HG03378 (cell line): ENCODE results near the gene CTNNA3.

Experiments
- ATAC-seq: cut with Tn5 transposase; IDR thresholded peaks from one replicate; pipeline ENCODE4 v1.9.1; 2021; ENCODE audit warnings: mild to moderate bottlenecking, moderate library complexity; ENCODE audit not compliant: unreplicated experiment

Gene CTNNA3

DNA sequence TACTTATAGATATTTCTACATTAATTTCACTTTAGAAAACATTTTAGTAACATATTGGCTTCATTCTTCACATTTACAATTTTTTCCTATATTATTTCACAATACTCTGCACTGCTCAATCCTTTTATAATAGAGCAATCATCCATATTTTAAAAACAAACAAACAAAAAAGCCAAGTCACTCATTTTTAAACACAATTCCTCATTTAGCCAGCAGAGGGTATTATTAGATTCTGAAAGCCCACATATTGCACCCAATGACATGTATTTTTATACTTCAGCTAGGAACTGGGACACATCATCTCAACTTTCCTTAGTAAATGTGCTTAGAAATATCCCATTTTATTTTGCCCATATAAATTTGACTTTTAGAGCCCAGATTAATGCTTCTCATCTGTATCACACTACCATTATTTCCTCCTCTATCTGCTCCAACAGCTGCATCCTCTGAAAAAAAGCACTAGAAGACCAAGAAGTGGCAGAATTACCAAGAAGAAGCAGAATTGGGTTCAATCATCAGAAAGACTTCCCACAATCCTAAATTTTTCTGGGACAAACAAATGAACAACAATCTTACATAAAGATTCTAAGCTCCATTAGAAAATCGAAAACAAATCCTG, 29.5 kb downstream of the CTNNA3 start:
- no peak for ATAC-seq

DNA sequence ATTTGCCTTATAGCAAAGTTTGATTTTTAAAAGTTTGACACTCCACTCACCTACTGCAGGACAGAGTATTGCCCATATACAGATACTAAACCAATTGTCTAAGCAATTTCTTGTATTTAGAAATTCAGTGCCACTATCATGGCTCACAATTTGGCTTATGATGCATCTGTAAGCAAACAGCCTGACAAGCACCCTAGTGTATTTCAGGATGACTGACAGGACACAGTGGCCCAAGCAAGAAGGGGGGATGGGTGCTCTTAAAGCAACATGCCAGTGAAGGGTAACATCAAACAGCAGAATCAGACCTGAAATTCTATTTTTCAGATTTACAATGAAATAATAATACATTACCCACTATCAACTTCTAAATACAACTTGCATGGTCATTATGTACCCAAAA, 30.5 kb downstream of the CTNNA3 start:
- no peak for ATAC-seq

DNA sequence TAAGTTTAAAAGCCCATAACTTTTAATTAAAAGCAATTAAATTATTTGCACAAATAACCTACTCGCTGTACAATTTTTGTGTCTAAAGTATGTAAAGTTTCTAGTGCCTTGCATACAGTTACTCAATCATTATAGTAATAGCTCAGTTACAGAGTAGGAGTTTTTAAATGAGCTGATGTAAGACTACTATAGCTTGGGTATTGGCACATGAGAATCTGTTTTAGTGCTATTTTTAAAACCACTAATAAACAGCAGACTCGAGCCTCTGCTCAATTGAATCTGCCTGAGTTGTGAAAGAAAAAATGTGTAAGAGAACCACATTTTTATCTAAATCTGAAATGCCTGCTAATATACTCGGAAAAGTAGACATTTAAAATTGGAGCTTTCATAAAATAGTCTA, 31.1 kb downstream of the CTNNA3 start:
- ATAC-seq, result no peak

DNA sequence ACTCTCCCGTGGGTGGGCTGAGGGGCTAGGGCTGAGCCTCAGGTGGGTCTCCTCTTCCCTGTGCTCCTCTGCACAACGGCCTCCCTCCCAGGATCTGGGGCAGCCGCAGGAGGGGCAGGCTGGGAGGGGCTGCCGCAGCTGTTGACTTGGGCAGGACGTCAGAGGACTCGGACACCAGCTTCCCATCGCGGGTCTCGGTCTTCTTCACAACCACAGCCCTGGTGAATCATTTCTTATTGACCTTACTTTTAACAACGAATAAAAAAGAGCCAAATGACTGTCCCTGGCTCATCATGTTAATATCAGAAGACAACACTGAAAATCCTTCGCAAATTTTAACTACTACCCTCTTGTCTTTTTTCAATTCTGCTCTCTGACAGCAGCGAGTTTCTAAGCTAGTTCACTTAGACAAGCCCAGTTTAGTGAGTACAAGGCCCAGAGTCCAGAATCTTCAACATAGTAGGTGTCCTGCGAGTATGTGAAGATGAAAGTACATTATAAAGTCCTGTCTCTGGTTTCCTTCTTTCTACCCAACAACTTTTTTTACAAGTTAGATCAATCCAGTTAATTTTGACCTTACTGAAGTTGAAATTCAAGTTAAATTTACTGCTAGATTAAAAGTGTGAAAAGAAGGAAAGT, 32.4 kb downstream of the CTNNA3 start:
- ATAC-seq, result no peak

DNA sequence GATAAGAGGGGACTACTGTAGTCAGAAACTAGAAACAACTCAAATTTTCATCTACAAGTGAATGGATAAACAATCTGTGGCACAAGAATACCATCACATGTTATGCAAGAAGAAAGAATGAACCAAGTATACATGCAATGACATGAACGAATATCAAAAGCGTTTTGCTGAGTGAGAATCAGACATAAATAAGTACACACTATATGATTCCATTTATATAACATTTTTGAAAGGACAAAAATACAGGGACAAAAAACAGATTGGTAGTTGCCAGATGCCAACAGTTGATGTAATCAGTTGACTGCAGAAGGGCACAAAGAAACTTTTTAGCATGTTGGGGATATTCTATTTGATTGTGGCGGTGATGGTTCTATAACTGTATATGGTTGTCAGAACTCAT, 33.6 kb downstream of the CTNNA3 start:
- no peak for ATAC-seq

DNA sequence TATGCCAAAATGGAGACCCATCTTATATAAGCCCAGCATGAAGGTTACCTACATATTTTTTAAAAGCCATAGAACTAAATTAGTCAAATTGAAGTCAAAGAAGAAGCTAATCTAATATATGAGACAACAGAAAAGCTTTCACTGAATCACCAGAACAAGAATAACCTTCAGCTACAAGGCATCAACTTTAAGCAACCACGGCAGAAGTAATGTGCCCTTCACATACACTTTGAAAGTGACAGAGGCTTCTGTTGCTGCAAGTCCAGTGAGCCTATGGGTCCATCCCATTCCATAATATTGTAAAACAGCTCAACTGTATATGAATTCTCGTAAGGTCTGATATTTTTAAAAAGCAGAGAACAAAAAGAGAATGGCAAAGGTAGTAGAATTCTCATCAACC, 36.5 kb downstream of the CTNNA3 start:
- ATAC-seq, result no peak

DNA sequence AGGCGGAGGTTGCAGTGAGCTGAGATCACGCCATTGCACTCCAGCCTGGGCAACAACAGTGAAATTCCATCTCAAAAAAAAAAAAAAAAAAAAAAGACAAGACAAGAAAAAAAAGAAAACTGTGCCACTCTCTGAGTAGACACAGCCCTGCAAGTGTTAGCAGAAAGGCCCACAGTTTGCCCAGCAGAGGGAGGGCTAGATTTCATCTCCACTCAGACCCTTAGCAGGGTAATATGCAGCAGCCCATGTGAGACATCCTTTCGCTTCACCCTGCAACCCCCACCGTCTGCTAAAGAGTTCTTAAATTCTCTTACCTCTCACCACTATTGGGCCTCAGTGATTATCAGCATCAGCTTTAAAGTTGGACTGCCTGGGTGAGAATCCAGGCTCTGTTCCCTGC, 38.2 kb downstream of the CTNNA3 start:
- no peak for ATAC-seq

DNA sequence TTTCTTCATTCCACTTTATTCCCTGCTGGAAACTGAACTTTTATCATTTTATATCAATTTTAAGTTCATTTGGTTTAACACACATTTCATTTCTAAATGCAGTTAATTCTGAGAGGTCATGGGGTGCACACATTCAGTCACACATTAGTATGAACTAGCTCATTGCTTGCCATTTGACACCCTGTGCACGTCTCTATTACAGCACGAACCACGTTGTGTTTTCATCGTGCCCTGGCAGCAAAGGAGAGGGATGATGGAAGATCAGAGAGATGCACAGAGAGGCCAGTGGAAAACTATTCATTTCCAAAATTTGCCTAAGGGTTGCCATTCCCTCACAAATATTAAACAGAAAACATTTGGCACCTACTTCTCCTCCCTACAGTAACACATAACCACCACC, 45.4 kb downstream of the CTNNA3 start:
- ATAC-seq, result no peak

DNA sequence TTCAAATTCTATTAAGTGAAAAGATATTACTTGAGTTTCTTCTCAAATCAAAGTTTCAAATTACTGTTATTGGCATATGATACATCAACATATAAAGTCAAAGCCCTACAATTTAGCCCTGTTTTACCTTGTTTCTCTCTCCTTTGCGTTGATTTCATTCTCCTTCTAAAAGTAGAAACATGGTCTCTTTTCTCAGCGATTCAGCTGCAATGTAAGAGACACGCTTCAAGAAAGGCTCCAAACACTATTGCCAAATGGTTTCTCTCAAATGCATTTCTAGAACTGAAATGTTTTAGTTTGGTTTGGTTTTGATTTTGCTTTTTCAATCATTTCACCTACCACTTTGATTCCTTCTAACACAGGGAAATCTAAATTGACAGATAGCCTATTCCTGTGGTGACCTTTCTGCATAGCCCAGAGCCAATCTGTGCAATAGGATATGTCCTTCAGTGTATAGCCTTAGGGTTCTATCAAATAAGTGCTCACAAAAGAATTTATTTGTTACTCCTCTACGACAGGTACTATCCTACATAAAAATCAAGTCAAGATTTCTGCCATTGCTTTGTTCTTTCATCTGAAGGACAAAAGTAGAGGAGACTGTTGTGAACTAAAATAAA, 47.3 kb downstream of the CTNNA3 start:
- no peak for ATAC-seq

DNA sequence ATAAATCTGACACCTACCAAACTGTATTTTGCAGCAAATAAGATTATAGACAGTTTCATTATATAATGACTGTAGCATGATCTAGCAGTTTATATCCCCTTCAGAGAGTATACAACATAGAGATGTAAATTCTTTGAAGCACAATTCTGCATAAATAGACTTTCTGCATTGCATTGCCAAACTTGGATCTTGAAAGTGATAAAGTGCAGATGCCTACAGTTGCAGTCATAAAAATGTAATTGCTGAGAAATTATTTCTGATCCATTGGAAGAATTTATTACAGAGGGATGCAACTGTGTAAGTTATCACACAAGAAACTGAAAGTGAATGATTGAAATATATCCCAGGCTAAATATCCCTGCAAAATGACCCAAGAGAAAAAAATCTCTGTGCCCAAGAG, 65.1 kb downstream of the CTNNA3 start:
- no peak for ATAC-seq

DNA sequence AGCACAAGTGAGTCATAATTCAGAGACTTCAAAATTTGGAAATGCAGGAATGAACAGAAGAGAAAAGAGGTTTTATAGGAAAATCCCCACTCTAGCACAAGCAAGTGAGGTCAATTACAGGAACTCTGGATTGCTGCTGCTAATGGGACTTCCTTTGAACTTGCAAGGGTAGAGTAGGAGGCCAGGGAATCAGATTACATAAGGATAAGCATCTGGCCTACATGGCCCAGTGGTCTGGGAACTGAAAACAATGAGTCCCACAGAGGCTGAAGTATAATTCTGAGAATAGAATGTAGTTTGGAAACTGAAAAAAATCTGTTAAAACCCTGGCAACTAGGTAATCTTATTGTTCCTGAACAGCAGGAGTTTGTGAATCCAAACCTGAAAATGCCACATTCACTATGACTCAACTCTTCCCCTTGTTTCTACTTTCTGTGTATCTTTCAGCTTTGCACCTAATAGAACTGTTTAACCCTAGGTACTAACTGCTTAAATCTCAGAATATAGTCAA, 66.5 kb downstream of the CTNNA3 start:
- ATAC-seq, result peak; percentile 68

DNA sequence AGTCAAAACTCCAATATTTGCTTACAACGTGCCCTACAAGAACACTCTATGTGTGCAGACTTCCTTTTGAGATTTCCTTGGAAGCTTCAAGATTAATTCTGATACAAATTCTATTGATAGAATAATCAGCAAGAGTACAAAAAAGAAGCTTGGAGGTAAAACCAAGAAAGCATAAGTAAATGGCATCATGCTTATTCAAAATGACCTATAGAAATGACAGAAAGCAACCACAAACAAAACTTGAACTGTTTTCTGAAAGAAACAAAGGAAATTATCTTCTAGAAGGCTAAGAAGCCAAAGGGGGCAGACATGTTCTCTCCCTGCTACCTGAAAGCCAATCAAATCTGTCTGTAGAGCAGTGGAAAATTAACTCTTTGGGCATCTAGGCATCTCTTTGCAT, 73.0 kb downstream of the CTNNA3 start:
- ATAC-seq, result no peak

DNA sequence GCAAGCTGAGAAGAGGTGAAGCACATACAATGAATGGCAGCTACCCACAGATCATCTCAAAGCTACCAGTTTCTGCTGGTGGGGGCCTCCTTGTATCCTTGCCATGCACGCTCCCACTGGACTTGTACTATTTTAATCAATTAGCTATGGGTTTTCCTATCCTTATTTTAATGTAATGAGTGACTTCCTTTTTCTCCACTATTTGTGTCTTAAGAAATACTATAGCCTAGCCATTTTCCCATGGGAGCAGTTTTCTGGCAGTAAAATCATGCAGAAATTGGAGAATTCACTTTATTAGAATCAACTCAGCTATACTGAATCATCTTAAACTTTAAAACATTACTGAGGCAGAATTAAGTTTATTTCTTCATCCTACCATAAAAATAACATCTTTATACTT, 73.5 kb downstream of the CTNNA3 start:
- no peak for ATAC-seq

DNA sequence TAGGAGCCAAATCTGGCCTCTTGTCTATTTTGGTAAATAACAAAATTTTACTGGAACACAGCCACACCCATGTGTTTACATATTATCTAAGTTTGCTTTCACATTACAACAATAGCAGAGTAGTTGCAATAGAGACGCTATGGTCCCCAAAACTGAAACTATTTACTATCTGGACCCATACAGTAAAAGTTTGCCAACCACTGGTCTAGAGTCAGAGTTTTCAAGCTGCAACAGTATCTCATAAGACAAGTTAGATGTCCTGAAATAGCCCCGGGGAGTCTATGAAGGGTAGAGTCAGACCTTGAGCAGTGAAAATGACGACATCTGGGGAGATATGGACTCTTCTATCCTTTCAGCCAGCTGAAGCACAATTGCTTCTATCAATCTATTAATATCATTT, 74.2 kb downstream of the CTNNA3 start:
- ATAC-seq, result no peak

DNA sequence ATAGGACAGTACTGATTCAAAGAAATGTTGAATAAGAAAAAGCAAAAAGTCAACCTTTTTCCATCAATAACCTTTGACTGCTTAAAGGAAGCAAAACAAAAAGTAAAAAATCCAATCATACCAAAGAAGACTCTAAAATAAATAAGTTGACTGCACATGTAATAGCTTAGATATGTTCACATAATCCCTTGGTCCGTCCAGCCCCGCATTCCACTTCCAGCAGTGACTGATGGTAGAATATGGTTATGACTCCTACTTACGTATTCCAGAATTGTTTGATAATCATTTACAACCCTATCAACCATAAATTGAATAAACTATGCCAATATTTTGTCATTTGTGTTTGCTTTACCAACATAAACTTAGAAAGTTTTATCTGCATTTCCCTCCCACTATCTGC, 77.9 kb downstream of the CTNNA3 start:
- ATAC-seq, result no peak

DNA sequence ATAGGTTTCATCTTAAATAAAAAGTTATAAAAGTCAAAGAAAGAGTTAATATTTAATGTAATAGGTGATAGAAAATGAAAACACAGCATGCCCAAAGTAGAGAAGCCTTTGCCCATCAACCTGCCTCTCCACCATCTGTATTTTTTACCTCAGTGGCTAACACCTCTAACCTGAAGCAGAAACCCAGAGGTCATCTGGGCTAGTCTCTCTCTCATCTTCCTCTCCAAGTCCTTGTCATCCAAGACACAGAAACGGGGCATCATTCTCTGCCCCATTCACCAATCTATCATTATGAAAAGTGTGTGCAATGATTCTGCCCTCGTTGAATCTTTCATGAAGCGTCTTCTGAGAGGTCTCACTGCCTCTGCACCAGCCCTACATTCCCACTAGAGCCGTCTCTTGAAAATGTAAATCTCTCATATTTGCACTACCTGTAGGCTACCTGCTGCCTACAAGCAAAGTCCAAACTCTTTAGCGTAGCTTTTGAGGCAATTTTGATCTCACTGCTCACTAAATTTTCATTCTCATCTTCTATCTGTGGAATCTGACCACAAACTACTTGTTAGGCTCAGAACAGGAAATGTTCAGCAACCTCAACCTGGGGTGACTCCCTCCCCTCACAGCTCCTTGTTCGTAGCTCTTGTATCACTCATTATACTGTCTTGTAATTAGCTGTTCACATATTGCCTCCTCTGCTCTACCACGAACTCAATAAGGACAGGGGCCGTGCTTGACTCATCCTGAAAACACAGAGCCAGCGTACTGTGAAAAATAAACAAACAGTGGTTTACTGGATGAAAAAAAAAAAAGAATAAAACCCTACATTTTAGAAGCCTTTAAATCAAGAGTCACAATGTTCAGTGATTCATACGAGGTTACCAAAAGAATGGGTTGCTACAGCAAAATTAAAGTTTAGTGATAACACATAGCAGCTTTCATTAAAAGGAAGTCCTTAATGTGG, 83.1 kb downstream of the CTNNA3 start:
- ATAC-seq, result peak; percentile 93

DNA sequence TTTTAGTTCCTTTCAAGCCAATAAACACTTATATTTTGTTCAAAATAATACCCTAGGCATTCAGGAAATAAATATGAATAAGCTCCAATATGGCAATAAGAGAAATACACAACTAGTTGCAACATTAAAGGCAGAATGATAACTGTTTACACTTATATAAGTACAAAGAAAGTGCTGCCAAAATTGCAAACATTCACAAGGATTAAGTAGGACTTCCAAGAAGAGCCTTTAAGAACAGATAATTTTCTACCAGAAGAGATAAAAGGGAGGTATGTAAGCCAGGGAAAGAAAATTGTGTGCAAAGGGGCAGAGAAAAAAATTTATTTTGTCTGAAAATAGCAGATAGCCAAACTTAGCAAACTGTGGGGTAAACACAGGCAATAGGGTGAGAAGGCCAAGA, 83.8 kb downstream of the CTNNA3 start:
- no peak for ATAC-seq

DNA sequence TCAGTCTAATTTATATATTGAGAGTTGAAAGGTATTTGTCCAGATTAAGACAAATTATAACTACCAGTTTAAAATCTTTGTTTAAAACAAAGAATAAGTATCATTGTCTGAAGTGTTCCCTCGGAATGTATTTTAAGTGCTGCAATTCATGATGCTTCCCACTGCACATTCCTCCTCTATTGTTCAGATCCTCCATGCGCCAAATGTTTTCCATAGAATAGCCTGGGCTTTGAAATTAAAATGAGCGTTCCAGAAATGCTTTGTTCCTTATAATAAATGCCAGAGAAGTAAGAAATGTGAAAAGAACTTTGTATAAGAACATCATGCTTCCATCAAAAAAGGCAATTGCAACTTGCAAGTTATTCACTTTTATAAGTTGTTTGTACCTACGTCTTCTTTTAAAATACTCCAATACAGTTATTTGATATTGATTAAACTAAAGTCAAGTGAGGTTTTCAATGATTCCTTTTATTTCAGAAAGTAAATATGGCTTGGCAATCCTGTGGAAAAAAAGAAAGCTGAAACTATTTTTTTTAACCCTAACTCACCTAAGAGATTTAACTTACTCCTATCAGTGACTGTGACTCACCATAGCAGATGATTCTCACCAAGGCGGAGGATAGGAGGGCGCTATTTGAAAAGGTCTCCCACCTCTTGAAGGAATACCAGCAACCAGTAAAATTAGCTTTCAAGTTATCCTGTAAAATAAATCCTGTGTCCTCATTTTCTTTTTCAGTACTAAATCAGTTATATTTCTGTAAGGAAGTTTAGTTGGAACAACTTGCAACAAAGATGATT, 85.8 kb downstream of the CTNNA3 start:
- ATAC-seq, result no peak

DNA sequence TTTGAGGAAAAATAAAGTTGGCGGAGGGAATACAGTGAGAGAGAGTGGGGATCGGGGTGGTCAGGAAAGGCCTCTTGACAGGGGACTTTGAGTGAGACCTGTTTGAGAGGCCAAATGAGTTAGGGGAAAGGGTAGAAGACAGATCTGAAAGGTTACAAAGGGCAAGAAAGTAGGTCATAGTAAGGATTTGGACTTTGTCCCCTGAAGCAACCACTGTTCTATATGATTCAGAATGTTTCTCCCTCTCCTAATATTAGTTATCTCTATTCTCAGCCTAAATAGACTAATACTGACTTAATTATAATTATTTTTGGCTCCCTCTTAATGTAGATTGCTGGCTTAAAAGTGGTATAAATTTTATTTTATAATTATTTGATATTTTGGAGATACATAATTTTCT, 88.0 kb downstream of the CTNNA3 start:
- ATAC-seq, result no peak

DNA sequence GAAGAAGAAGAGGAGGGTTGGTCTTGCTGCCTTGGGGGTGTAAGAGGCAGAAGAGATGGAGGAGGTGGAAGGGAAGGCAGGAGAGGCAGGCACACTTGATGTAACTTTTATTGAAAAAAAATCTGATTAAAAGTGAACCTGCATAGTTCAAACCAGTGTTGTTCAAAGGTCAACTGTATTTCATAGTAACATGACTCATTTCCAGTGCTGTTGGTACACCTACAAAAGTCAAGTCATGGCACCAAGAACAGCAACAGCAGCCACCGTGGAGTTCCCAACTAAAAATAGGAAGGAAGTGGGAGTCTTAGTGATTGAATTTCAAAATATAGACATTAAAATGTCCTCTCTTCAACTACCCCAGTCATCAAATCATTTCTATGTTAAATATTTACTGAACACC, 88.5 kb downstream of the CTNNA3 start:
- no peak for ATAC-seq

DNA sequence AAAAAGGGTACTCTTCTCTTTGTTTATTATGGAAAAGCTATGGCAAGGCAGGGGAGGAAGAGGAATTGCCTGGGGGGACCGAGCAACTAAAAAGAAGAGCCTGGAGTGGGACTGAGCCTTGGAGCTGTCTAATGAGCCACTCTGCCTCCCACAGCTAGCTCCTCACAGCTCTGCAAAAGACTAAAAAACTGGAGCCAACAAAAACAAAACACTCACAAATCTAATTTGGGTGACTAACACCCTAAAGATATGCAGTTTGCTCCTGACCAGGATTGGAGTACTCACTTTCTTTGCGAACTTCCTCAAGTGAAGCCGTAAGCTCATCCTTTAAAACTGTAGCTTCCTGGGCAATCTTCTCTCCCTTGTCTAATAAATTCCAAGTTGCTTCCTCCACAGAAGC, 89.4 kb downstream of the CTNNA3 start:
- no peak for ATAC-seq
